Stimulated activated CD4-positive, alpha-beta T cell treated with anti-CD3 and anti-CD28 coated beads, TNF-alpha, amount 100 ng/mL, for 48 hours (primary cell): ENCODE measurements around the gene GTF2H2.
"Not testable (repeated sequence)": the region's sequence is repeated elsewhere in the genome, so short reads cannot be mapped to it uniquely, and the experiment has no call there.

ENCODE experiments used
- DNase-seq, 3 donors: peaks; one replicate each; pipeline ENCODE4 v3.0.0-alpha.2; 2020; ENCODE audit warnings: low read depth in 3 of 3

Gene GTF2H2

DNA sequence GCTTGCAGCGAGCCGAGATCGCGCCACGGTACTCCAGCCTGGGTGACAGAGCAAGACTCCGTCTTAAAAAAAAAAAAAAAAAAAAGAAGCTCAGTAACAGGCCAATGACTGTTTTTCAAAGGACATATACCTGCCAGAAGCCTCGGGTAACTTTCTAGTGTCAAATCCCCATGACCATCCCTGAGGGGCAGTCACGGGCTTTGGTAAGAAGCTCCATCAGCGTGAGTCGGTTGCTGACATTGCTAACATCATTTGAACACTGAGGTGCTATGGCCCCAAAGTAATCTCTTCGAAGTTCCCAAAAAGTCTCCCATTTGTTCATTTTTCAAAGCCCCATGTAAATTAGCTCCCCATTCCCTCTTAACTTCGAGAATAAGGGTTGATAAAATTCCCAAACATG lies 53.9 kb downstream of the GTF2H2 start:
- no peak for DNase-seq

DNA sequence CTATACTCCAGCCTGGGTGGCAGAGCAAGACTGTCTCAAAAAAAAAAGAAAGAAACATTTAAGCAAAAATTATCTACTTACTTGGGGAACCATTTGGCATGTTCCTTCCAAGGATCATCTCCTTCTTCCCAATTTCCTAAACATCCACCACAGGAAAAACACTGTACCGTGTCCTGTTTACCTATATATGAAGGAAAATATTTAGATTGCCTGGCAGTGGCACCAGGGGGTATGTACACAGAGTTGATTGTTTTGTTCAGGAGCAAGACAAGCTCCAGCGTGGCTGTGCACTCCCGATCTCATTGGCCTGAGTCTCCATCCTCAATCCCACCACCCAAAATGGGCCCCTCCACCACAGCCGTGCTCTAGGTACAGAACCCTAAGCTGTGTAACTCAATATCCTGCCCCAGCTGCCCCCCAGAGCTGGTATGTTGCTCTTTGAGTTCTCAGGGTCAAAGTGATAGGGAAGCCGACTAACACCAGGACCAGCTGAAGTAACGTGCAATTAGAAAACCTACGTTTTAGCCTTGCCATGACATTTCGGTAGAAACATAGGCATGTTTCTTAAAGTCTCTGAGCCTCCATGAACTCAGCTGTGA lies 56.2 kb downstream of the GTF2H2 start:
- DNase-seq = no peak

GRCh38 chr5:71006983-71007382 lies 60.5 kb downstream of the GTF2H2 start:
- not testable (repeated sequence) for DNase-seq
